ENCODE measurements around the gene SLC7A8. TPM values are rescaled to one million over a fixed set of nuclear protein-coding genes. Genes with fewer than 3 reads are reported as not detected.

The SLC7A8 gene
- total and polyA plus RNA-seq, 2 donors (not counting 1 experiment from before 2014, with no cell fraction given) = 0.25 to 1.1 TPM

DNA sequence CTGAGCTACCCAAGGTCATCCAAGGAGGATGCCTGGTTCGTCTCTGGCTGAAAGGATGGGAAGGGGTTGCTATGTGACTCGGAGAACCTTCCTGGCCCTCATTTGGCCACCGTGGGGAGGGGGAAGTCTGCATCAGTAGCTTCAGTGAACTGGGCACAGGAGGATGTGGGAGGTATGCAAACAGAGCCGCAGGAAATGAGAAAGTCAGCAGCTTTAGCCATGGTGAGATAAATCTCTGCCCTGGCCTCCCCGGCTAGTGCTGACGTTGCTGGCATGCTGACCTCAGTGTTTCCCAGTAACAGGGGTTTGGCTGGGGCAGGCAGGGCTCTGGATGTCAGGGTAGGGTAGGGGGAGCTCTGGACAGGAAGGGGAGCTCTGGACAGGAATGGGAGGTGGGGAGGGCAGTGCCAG lies 62.1 kb downstream of the SLC7A8 start:
- ATAC-seq (ENCODE audit: low read depth) (peak; percentile 24), DNase-seq (peak; percentile 47)
- Histone ChIP-seq H3K4me1 (ENCODE audit: control insufficient read depth in 2 of 2, insufficient read depth in 2 of 2, low read length in 2 of 2) (peaks cover 32 to 35% of the 10 kb centered on the region in 2 donors), H3K4me3 (ENCODE audit: control extremely low read depth in 1 of 5, extremely low read depth in 1 of 5, insufficient read depth in 1 of 5, low read depth in 2 of 5, low read length in 4 of 5) (peak overlapping the region in 3 of 5 experiments; percentile 27 to 36 (median 31)), H3K4me2 (replicated peaks; ENCODE audit: low read depth, low read length, poor library complexity, severe bottlenecking) (peak overlapping the region; percentile 77), H3K9ac (ENCODE audit: low read length) (peak overlapping the region; percentile 45), H3K9me3 (ENCODE audit: control extremely low read depth in 1 of 3, control insufficient read depth in 2 of 3, insufficient read depth in 1 of 3, low read length in 2 of 3) (peaks cover 0 to 3% (median 0%) of the 10 kb centered on the region in 3 donors), H4K20me1 (ENCODE audit: control insufficient read depth, insufficient read depth, low read length, poor library complexity, severe bottlenecking) (no peaks in the 10 kb centered on the region), H3K79me2 (ENCODE audit: control insufficient read depth, insufficient read depth, low read length) (no peaks in the 10 kb centered on the region), H2AFZ (ENCODE audit: insufficient read depth, low read depth, low read length, poor library complexity, severe bottlenecking) (peak overlapping the region; percentile 79), H3K36me3 (replicated peaks in 1 of 2; ENCODE audit: control extremely low read depth in 1 of 2, control insufficient read depth in 1 of 2, extremely low read depth in 1 of 2, insufficient read depth in 2 of 2, low read length in 1 of 2) (no peaks in the 10 kb centered on the region), H3K27me3 (replicated peaks in 1 of 4; ENCODE audit: control extremely low read depth in 1 of 4, control insufficient read depth in 3 of 4, insufficient read depth in 4 of 4, low read length in 3 of 4) (no peaks in the 10 kb centered on the region), H3K27ac (ENCODE audit: low read length in 2 of 2) (peak overlapping the region; percentile 54 to 88)
- no peaks in the 10 kb centered on the region for H3K9me3 Mint-ChIP-seq (ENCODE audit: insufficient read depth)
- peak overlapping the region; percentile 79 for H3K4me3 Mint-ChIP-seq
- peak overlapping the region; percentile 89 for H3K27ac Mint-ChIP-seq
- peaks cover under 1% of the 10 kb centered on the region for H3K27me3 Mint-ChIP-seq
- no peak for TF ChIP-seq EZH2 (IDR thresholded peaks at IDR 0.05; ENCODE audit: borderline replicate concordance, insufficient read depth, low read depth, low read length, poor library complexity, severe bottlenecking)
- TF ChIP-seq, protein P1, sequence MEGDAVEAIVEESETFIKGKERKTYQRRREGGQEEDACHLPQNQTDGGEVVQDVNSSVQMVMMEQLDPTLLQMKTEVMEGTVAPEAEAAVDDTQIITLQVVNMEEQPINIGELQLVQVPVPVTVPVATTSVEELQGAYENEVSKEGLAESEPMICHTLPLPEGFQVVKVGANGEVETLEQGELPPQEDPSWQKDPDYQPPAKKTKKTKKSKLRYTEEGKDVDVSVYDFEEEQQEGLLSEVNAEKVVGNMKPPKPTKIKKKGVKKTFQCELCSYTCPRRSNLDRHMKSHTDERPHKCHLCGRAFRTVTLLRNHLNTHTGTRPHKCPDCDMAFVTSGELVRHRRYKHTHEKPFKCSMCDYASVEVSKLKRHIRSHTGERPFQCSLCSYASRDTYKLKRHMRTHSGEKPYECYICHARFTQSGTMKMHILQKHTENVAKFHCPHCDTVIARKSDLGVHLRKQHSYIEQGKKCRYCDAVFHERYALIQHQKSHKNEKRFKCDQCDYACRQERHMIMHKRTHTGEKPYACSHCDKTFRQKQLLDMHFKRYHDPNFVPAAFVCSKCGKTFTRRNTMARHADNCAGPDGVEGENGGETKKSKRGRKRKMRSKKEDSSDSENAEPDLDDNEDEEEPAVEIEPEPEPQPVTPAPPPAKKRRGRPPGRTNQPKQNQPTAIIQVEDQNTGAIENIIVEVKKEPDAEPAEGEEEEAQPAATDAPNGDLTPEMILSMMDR (IDR thresholded peaks at IDR 0.05) = no peak
- POLR2A ChIA-PET = interaction anchor here (0.9 to 1.2 kb wide), 2 partner anchors 26 to 200 kb away, joined by 3 to 4 read pairs; partner anchors contain the start of genes ACIN1, C14orf119 and PABPN1
- H3K4me1 Mint-ChIP-seq = peaks cover 34% of the 10 kb centered on the region
- WGBS (ENCODE audit: insufficient coverage) = 23% methylated on average over 6 of the region's 6 CpGs
- CTCF ChIA-PET = interaction anchor here (0.6 to 9.6 kb wide), 31 partner anchors 9 to 895 kb away, joined by 3 to 249 read pairs (median 5); partner anchors contain the start of genes ACIN1, C14orf119, PABPN1 and PPP1R3E
- intact Hi-C loops (cut with micrococcal nuclease) = loop anchor here (1.0 to 2.0 kb wide), 3 partner anchors 66 to 207 kb away; partner anchors contain the start of gene HOMEZ

All from B cell (primary cell).